Inflammatory macrophage treated with lipopolysaccharide for 1 hour (primary cell): ENCODE results near the gene EGFR.

Source experiments
- DNase-seq, 2 donors: peaks; one replicate each; pipeline ENCODE4 v3.0.0-alpha.2; 2020 to 2022

Gene EGFR

GRCh38 chr7:55178292-55178862 is 159.6 kb downstream of the EGFR start:
- no peak for DNase-seq

DNA sequence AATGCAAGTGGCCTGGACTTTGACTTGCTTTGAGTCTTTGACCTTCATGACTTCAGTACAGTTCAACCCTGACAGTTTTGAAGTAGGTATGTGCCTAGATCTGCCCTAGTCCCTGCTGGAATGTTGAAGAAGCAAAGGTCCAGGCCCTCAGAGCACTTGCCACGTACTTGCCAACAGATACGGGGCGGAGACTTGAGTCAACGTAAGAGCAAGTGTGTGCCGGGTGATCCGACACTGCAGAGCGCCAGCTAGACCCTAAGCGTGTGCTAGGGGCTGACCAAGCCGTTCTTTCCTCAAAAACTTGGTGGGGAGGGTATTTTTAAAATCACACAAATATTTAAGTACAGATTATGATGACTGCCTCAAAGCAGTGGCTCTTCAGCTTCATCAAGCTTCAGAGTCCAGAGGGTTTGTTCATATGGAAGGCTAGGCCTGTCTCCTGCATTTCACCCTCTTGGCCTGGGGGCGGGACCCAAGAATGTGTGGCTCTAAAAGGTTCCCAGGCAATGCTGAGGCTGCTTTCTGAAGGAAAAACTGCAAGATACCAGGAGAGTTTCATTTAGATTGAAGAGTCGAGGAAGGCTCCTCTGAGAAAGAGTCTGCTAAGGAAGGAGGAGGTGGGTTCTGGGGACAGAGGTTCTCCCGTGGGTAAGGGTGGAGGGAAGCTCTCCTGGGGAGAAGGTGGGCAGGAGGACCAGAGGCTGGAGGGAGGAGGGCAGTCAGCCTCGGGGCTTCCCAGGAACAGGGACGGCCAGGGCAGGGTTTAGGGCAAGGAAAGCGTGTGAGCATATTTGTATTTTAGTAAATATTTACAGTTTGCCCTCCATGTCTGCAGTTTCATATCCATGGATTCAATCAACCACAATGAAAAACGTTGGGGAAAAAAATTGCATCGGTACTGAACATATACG is 160.3 kb downstream of the EGFR start:
- no peak for DNase-seq

DNA sequence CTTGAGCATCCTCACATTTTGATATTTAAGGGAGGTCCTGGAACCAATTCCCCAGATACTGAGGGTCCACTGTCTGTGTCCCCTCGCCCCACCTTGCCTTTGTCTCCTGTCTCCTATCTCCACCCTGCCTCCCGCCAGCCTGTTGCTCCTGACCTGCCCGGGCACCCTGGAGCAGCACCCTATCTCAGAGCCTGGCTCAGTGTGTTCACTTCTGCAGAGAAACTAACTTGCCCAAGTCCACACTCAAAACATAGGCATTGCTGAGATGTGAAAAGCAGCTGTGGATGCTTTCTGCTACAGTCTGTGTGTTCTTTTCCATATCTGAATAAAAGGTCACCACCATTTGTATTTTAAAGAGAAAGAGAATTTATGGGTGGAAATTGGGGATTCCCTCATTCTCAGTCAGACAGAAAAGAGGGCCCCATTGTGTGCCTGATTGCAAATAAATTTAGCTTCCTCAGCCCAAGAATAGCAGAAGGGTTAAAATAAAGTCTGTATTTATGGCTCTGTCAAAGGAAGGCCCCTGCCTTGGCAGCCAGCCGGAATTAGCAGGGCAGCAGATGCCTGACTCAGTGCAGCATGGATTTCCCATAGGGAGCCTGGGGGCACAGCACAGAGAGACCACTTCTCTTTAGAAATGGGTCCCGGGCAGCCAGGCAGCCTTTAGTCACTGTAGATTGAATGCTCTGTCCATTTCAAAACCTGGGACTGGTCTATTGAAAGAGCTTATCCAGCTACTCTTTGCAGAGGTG is 161.3 kb downstream of the EGFR start:
- no peak for DNase-seq

- no peak for DNase-seq
These were observed 162.2 kb downstream of the EGFR start for GRCh38 chr7:55180963-55181542.

GRCh38 chr7:55181762-55182161 is 162.9 kb downstream of the EGFR start:
- no peak for DNase-seq

GRCh38 chr7:55183897-55184296 is 165.1 kb downstream of the EGFR start:
- no peak for DNase-seq

- no peak for DNase-seq
These were observed 166.5 kb downstream of the EGFR start for GRCh38 chr7:55185321-55185802.

DNA sequence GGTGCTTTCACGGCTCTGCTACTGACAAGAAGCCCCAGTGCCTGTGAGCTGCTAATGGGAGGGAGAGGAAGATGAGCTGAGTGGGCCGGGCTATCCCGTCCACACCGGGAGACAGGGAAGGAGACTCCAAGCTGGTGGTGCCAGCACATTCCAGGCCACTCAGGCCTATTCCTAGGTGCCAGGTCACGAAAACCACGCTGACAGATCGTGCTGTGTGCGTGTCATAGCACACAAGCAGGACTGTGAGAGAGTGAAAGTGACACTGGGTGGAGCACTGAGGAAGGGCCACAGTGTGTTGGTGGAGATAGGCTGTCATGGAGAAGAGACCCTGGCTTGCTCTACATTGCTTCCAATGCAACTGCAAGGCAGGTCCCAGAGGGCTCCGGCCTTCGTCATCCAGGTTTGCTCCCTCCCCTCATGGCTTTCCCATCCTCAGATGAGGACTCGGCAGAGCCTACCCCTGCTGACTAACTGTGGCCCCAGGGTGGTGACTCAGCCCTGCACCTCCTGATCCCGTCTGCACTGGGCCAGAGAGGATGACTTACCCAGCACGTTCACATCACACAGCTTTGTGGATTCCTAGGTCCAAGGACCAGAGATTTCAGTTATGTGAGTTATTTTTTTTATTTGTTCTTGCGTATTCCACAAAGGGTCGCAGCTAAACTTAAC is 167.3 kb downstream of the EGFR start:
- no peak for DNase-seq

DNA sequence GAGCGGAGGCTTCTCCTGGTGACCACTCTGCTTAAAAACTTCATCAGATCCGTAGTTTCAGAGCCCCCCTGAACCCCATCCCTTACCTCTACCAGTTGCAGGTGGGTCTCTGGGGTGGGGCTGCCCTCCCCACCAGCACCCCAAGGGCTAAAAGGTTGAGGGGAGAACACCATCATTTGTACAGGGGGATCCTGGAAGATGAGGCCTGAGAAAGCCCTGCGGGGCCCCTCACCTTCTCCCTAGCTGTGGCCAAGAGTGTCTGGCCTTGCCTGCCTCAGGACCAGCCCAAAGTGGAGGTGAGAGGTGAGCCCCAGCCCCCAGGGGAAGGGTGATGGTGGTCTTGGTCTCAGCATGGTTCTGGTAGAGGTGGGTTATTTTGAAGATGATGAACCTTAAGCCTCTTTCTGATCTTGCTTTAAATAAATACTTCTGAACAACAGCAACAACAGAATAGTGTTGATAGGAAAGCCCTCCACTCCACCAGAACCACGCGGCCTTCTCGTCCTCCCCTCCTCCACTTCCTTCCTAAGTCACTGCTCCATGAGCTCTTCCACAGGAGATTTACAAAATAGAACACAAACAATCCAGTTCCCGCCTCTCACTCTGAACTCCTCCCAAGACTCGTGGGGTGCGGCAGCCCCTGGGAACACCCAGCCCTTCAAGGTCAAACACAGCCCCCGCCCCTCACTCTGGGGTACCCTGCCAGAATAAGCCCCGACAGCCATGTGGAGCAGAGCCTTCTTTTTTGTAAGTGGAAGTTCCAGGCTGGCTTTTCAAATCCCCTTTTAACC is 169.1 kb downstream of the EGFR start:
- DNase-seq = no peak

DNA sequence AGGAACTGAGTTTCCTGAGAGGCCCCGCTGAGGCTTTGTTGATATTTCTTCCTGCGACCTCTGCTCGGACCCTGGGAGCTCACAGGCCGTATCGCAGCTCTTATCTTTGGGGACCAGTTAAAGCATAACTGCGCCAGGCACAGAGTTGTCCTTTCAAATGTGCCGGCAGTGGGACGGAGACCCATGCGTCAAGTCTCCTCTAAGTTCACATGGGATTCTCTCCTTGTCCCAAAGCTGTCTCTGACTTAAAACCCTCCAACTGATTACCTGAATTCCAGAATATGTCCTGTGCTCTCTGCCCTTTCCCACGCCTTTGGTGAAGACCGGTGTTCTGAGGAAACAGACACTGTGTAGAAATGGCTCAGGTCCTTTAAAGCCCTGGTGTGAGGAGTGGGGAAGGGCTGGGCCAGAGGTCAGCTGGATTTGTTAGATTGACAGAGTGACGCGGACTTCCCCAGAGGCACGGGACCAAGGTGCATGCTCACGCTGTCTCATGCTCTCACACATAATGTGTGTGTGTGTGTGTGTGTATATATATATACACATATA is 169.8 kb downstream of the EGFR start:
- no peak for DNase-seq

GRCh38 chr7:55189146-55189766 is 170.4 kb downstream of the EGFR start:
- DNase-seq = no peak

DNA sequence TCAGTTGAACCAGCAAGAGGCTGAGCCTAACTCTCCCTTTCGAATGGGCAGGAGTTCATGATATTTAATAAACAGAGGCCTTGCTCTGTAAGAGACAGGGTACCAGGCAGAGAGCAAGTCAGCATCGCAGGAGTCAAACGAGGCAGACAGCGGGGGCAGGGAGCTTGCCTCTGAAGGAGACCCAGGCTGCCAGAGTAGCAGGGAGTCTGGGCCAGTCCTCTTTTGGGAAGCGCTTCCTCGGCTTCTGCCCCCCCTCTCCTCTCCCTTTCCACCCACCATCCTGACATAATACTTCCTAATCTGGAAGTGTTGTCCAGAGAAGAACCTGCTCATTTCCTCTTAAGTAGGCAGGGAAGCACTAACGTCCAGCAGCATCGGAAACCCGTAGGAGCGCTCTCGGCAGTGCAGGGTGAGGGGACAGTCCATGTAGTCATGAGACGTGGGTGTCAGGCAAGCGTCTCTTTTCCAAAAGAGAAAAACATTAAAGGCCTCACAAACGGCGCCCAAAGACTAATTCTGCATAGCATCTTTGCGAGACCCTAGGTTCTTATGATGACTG is 171.1 kb downstream of the EGFR start:
- no peak for DNase-seq

- DNase-seq = no peak
These were observed 171.8 kb downstream of the EGFR start for GRCh38 chr7:55190511-55191160.

GRCh38 chr7:55191161-55191925 is 172.5 kb downstream of the EGFR start:
- no peak for DNase-seq

DNA sequence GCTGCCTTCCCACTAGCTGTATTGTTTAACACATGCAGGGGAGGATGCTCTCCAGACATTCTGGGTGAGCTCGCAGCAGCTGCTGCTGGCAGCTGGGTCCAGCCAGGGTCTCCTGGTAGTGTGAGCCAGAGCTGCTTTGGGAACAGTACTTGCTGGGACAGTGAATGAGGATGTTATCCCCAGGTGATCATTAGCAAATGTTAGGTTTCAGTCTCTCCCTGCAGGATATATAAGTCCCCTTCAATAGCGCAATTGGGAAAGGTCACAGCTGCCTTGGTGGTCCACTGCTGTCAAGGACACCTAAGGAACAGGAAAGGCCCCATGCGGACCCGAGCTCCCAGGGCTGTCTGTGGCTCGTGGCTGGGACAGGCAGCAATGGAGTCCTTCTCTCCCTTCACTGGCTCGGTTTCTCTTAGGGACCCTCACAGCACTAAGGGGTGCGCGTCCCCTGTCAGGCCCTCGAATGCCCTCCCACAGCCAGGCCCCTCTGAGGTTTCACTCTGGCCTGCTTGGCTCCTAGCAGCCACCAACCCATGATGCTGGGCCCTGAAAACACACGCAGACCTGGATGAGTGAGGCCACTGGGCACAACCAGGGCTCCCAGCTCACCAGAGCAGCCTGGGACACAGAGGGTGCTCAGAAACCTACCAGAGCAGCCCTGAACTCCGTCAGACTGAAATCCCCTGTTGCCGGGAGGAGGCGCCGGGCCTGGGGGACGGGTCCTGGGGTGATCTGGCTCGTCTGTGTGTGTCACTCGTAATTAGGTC is 173.3 kb downstream of the EGFR start:
- no peak for DNase-seq

DNA sequence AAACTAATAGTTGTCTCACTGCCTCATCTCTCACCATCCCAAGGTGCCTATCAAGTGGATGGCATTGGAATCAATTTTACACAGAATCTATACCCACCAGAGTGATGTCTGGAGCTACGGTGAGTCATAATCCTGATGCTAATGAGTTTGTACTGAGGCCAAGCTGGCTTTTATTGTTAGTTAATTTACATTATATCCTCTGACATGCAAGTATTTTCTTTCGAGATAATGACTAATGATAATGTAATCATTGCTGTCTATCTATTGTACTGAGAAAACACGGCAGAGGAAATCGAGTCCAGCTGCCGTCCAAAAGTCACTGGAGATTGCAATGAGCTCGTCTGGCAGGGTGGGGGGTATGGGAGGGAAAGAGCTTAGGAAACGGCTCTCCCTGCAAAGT is 173.9 kb downstream of the EGFR start:
- no peak for DNase-seq

- DNase-seq = no peak
These were observed 174.4 kb downstream of the EGFR start for GRCh38 chr7:55193245-55193644.

DNA sequence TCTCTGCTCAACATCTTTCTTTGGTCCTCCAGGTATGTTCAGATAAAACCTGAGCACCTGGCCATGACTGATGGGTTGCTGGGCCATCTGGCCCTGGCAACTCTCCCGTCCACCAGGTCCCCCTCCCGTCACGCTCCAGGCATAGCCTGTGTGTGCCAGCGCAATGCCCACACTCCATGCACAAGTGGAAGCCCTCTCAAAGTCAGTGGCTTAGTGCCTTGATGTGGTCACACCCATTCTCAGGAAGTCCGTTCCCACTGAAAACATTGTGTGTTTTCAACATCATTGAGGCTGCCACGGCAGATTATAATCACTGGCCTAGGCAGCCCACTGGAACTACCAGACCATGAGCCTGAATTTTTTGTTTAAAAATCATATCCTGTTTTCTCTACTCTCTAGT is 175.7 kb downstream of the EGFR start:
- DNase-seq = no peak
